HG03103 (cell line): Measurements from ENCODE around the gene KLRD1.
"Not testable (repeated sequence)": the region's sequence is repeated elsewhere in the genome, so short reads cannot be mapped to it uniquely, and the experiment has no call there.

Source experiments
- ATAC-seq: cut with Tn5 transposase; IDR thresholded peaks from one replicate; pipeline ENCODE4 v1.9.1; 2021; ENCODE audit warnings: low read depth; ENCODE audit not compliant: unreplicated experiment

KLRD1 gene

DNA sequence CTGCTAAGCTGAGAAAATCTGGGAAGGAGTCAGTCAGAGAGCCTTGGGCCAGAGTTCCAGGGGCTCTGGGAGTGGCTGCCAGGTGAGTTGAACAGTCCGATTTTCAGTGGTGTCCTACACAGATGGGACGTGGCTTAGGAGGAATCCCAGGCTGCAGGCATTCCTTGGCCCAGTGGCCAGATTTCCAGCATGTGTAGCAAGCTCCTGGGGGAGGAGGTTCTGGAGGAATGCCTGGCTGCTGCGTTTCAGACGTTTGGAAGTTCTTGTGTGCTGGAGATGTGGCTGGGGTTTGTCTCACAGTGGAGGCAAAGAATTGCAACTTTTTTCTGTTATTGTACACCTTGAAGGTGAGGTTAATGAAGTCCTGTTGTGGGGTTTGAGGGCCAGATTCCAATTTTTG lies 28.5 kb downstream of the KLRD1 start:
- ATAC-seq, result not testable (repeated sequence)

DNA sequence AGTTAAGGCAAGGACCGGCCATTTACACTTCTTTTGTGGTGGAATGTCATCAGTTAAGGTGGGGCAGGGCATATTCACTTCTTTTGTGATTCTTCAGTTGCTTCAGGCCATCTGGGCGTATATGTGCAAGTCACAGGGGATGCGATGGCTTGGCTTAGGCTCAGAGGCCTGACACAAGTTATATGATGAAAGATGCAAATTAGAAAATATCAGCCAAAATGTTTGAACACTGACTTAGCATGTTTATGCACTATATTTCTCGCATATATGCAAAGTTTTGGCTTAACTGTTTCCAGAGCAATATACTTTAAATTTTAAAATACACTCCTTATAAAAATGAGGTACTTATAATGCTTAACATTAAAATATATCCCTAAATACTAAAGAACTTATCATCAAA lies 30.8 kb downstream of the KLRD1 start:
- ATAC-seq, result not testable (repeated sequence)

DNA sequence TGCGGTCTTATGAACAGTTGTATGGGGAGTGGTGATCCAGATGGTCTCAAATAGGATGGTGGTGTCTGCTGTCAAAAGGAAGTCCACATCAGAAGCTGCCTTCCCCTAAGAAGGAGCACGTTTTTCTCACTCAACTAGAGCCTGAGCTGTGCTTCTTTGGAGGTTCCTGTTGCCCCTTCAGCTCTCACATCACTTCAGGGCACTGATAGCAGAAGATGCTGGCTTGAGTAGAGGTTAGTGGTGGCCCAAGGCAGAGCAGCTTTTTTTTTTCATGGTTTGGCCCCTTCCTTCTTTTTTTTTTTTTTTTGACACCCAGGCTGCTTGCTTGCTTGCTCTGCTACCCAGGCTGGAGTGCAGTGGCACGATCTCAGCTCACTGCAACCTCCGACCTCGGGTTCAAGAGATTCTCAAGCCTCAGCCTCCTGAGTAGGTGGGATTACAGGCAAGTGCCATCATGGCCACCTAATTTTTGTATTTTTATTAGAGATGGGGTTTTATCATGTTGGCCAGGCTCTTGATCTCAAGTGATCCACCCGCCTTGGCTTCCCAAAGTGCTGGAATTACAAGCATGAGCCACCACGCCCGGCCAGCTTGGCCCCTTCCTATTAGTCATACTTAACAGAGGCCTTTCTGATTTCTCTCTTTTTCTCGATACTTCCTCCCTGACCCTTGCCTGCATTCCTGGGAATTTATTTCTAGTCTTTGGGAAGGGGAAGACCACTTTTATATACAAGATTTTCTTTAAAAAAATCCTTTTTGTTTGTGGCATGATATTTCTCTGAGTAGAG lies 31.6 kb downstream of the KLRD1 start:
- ATAC-seq, result no peak

DNA sequence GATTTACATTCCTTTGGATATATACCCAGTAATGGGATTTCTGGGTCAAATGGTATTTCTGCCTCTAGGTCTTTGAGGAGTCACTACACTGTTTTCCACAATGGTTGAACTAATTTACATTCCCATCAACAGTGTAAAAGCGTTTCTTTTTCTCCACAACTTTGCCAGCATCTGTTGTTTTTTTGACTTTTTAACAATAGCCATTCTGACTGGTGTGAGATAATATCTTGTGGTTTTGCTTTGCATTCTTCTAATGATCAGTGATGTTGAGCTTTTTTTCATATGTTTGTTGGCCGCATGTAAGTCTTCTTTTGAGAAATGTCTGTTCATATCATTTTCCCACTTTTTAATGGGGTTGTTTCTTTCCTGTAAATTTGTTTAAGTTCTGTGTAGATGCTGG lies 33.3 kb downstream of the KLRD1 start:
- ATAC-seq, result not testable (repeated sequence)

DNA sequence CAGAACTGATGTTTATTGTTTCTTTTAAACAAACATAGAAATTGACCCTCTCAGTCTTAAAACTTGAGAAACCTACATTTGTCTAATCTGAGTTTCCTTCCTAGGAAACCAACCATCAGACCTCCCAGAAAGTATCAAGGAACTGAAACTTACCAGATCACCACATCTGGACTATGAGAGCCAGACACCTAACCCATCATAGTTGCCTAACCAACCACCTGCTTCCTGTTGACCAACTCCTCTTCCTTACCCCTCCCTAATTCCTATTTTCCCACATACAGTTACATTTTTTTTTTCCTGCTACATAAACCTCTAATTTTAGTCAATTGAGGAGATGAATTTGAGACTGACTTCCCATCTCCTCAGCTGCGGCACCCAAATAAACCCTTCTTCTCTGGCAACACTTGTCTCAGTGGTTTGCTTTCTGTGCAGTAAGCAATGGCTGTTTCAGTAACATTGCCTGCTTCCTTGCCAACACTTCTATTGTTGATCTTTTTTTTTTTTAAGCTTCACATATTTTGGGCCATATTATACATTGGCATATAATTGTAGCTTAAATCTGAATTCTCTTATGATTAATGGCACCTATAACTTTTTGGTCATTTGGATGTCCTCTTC lies 34.3 kb downstream of the KLRD1 start:
- ATAC-seq, result no peak

DNA sequence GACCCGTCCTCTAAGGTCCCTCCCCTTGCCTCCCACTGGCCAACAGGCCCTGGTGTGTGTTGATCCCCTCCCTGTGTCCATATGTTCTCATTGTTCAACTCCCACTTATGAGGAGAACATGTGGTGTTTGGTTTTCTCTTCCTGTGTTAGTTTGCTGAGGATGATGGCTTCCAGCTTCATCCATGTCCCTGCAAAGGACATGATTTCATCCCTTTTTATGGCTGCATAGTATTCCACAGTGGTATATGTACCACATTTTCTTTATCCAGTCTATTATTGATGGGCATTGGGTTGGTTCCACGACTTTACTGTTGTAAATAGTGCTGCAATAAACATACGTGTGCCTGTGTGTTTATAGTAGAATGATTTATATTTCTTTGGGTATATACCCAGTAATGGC lies 43.8 kb downstream of the KLRD1 start:
- ATAC-seq, result not testable (repeated sequence)

DNA sequence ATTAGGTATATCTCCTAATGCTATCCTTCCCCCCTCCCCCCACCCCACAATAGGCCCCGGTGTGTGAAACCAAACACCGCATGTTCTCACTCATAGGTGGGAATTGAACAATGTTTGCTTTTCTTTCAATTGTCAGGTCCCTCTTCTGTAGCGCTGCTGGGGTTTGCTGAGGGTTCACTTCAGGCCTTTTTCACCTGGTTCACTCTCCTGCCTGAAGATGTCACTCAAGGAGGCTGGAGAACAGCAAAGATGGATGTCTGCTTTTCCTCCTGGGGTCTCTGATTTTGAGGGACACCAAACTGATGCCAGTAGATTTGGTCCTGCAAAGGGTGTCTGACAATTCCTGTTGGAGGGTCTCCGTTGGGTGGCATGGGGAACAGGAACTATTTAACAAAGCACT lies 46.4 kb downstream of the KLRD1 start:
- no peak for ATAC-seq

DNA sequence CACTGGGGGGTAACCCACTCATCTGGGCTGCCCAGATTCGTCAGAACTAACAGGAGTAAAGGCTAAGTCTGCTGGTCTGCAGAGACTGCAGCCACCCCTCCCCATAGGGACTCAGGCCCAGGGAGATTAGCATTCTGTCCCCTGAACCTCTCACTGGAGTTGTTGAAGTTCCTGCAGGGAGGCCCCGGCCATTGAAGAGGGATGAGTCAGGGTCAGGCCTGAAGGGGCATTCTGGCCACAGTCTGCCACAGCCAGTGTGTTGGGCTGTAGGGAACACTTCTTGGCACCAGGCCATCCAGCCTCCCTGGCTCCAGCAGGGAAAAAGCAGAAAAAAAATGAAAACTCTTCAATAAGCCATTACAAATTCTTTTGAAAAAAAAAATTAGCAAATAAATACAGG lies 46.8 kb downstream of the KLRD1 start:
- ATAC-seq, result no peak

DNA sequence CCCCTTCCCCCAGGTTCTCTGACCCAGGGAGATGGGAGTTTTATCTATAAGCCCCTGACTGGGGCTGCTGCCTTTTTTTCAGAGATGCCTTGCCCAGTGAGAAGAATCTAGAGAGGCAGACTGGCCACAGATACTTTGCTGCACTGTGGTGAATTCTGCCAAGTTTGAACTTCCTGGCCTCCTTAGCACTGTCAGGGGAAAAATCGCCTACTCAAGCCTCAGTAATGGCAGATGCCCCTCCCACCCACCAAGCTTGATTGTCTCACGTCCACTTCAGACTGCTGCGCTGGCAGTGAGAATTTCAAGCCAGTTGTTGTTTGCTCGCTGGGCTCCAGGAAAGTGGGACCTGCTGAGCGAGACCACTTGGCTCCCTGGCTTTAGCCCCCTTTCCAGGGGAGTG lies 50.5 kb downstream of the KLRD1 start:
- ATAC-seq, result no peak

DNA sequence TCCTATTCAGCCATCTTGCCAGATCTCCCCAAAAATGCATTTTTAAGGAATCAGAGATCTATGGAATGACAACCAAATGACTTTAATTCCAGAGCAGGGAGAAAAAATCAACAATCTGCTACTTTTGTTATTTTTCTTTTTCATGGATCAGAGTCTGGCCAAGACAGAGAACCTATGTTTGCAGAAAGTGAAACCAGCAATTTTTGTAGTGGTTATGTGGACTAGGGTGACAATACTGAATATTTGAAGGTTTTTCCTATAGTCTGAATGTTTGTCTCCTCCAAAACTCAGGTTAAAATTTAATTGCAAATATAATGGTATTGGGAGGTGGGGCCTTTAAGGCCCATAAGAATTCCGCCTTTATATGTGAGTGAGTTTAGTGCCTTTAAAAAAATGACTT lies 51.3 kb downstream of the KLRD1 start:
- ATAC-seq, result no peak

DNA sequence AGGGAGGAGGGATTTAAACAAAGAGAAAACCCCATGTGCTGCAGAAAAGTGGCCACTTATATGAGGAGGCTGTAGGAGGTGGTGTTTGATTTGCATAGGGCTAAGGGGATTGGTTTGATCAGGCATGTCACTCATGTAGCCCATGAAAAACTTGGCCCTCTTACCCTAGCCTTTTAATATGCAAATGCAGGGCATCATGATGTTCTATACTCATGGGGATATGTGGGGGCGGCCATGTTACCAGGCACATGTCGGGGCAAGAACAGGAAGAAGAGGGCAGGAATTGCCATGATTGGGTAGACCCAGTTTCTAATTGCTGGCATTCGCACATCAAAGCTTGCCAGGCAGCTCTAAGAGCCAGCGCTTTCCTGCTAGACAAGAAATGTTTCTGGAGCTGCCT lies 53.4 kb downstream of the KLRD1 start:
- ATAC-seq, result no peak

DNA sequence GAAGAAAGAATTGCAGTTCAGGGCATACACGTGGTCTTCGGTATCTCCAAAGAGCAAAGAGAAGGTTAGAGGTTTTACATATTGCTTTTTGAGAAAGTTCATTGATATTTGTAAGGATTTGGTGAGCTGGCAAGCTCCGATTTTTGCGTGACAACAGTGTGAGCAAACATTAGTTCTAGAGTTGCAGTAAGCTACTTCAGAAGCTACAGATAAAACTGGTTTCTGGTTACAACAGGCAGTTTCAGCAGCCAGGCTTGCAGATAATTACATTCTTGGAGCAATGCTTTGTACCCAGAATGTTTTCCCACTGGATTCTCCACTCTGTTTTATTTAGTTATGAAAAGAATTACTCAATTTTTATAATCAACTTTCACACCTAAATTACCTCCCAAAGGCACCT lies 54.0 kb downstream of the KLRD1 start:
- no peak for ATAC-seq

DNA sequence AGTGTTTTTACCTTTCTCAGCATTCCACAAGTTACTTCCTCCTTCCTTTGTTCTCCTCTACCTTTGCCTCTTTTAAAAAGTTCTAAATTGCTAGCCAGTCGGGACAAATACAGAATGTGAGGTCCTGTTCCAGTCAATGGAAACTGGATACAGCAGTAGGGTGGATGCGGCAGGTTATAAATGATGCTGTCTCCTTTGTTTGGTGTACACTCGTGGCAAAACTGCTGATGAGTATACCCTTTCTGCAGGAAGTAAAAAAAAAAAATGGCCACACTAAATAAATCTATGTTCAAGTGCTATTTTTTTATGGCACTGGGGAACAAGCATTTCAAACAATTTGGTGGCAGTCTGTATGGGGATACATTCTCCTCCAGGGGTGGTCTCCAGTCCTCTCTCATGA lies 54.7 kb downstream of the KLRD1 start:
- no peak for ATAC-seq

DNA sequence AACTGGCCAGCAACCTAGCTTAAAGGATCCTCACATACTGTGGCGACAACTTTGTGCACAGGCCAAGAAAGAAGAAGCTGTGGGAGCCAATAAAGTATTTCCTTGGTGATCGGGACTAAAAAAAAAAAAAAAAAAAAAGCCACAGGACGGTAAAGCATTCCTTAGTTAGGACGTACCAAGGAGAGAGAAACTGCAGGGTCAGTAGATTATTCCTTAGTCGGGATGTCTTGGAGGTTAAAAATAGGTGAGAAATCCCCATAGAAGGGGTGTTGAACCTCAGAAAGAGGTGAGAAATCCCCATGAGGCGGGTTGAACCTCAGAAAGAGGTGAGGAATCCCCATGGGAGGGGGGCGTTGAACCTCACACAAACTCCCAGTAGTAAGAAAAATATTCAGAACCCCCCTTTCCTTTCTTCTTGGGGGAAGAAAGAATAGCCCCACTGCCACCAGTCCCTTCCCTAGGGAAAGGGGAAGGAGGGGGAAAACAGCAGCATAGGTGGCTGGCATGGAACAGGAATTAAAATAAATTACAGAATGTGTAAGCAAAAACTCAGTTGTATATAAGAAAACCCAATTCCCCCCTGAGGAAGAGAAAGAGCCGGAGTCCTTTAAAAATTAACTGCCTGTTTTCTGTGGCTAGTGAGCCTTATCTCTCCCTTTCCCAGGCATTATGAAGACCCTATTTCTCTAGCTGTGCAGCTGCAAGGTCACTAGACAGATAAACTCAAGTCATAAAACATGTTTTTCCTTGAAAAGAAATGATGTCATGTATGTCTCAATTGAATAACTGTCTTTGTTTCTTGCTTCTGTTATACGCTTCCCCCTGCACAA lies 55.4 kb downstream of the KLRD1 start:
- ATAC-seq, result no peak

DNA sequence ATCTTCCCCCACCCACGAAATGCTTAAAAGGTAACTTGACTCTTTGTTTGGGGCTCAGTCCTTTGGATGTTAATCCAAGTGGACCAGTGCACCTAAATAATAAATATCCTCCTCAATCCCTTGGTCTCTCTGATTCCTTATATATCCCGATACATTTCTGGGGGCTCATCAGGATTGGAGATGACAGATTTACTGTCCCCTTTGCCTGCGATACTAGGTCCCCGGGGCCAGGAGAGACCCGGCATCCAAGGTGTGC lies 55.9 kb downstream of the KLRD1 start:
- ATAC-seq, result no peak

DNA sequence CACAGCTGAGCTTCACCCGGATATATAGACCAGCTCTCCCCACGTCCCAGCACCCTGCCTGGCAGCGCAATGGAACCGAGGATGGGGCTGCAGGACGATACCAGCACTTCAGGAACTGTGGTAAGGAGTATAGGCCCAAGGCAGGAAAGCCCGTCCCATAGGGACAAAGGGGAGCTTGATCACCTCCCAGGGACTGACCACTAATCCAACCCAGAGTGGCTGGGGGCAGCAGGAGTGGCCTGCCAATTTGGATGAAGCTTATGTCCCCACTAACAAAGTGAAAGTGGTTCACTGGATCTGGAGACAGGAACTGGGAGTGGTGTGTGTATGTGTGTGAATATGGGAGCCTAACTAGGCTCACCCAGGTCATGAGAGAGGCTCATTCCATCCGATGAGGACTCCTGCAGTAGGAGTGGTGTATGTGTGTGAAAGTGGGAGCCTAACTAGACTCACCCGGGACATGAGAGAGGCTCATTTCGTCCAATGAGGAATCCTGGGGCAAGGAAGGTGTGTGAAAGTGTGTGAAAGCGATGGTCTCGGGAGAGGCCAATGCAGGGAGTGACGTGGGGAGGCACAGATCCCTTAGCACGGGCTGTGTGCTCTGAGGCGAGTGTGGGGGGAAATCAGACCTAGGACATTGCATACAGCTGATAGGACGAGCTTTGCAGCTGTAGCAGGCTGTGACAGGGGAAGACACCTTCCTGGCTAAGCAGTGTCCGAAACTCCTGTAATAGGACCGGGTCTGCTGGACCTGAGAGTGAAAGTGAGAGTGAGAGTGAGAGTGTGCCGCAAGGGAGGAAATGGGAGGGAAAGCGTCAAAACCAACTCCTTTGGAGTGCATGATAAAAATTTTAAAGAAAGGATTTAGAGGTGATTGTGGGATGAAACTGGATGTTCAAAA lies 56.5 kb downstream of the KLRD1 start:
- peak; percentile 94 for ATAC-seq

DNA sequence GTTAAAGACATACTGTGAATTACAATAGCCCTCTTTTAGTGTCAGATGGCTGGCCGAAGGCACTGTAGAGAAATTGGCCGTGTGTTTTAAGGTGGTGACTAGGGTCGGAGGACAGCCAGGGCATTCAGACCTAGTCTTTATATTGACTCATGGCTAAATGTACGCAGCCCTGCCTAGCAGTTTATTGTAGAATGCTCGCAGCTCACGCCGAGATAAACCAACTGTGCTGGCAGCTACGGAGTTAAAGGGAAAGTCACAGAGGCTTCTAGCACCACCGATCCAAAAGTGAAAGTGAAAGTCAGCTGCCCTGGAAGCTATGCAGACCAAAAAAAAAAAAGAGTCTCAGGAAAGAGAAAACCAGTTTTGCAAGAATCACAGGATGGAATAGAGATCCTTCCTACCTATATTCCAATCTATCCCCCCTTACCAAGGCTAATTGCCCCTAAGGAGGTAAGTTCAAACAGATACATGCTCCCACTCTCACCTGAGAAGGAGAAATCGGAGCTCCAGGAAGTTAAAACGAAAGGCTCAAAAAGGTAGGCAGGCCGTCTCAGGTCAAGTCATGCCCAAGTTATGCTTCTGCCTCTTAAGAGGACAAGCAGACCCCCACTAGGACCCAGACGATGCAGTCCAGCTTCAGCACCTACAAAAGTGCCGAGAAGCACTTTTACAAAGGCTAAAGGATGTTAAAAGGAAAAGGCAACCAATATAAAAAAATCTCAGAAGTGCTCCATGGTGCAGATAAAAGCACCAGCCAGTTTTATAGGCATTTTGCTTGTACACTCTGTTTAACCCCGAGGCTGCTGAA lies 57.3 kb downstream of the KLRD1 start:
- ATAC-seq, result peak; percentile 44

DNA sequence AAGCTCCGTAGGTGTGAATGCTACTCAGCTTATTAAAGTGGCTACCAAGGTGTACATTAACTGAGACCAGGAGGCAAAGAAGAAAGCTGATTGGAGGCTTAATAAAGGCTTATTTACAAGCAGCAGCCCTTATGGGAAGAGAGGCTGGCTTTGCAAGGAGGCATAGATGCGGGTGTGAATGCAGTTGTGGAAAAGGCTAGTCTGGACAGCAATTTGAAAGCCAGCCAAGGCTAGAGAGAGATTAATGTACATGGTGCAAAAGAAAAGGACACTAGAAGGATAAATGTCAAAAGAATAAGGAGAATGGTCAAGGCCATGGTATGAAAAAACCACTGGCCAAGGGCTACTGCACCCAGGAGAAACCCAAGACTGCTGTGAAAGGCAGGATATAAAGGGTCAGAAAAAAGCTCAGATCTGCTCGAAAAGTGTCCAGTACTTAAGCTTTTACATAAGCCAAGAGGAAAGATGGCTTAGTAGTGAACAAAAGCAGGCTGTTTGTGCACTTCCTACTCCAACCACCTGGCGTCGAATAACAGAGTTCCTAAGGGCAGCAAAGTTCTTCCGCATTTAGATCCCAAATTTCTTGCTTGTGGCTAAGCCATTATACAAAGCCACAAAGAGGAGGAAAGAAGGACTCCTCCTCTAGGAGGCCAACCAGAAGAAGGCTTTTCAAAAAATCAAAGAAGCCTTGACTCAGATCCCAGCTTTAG lies 58.2 kb downstream of the KLRD1 start:
- ATAC-seq, result no peak

DNA sequence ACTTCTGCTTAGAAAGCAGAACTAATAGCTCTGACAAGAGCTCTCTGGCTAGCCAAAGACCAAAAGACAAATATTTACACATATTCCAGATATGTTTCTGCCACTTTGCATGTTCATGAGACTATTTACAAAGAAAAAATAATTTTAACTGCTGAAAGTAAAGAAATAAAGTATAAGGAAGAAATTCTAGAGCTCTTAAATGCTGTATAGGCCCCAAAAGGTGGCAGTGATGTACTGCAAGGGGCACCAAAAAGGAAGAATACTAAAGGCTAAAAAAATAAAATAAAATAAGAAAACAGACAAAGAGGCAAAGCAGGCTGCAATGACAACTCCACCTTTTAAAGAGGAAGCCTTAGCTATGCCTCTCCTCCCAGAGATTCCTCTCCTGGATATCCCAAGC lies 59.2 kb downstream of the KLRD1 start:
- ATAC-seq, result no peak
